NCI-H2107 treated with DMSO at 0.1 percent for 48 hours (cell line): ENCODE results near the gene ADAD2.

Experiments used
- DNase-seq: peaks from one replicate; lab custom pipeline; 2025; ENCODE audit not compliant: unreplicated experiment; lab: John Stamatoyannopoulos, UW

ADAD2 gene

GRCh38 chr16:84220851-84221250, 29.9 kb downstream of the ADAD2 start:
- DNase-seq = no peak

- DNase-seq = no peak
Measured at GRCh38 chr16:84223456-84223855, 32.5 kb downstream of the ADAD2 start.

- no peak for DNase-seq
Measured at GRCh38 chr16:84224554-84224953, 33.6 kb downstream of the ADAD2 start.

- no peak for DNase-seq
Measured at GRCh38 chr16:84225126-84225525, 34.2 kb downstream of the ADAD2 start.

GRCh38 chr16:84225571-84225970, 34.6 kb downstream of the ADAD2 start:
- DNase-seq = no peak

GRCh38 chr16:84226026-84226425, 35.1 kb downstream of the ADAD2 start:
- DNase-seq = no peak

GRCh38 chr16:84227548-84227947, 36.6 kb downstream of the ADAD2 start:
- no peak for DNase-seq

GRCh38 chr16:84228256-84228838, 37.4 kb downstream of the ADAD2 start:
- no peak for DNase-seq

GRCh38 chr16:84229471-84229870, 38.5 kb downstream of the ADAD2 start:
- no peak for DNase-seq

- DNase-seq = no peak
Measured at GRCh38 chr16:84232060-84232459, 41.1 kb downstream of the ADAD2 start.

- no peak for DNase-seq
Measured at GRCh38 chr16:84232969-84233368, 42.0 kb downstream of the ADAD2 start.

GRCh38 chr16:84233748-84234147, 42.8 kb downstream of the ADAD2 start:
- DNase-seq = no peak

GRCh38 chr16:84234321-84235241, 43.6 kb downstream of the ADAD2 start:
- DNase-seq = no peak

- no peak for DNase-seq
Measured at GRCh38 chr16:84236671-84237070, 45.7 kb downstream of the ADAD2 start.

GRCh38 chr16:84237994-84238750, 47.2 kb downstream of the ADAD2 start:
- DNase-seq = no peak

GRCh38 chr16:84239141-84239769, 48.3 kb downstream of the ADAD2 start:
- no peak for DNase-seq

GRCh38 chr16:84239909-84240308, 49.0 kb downstream of the ADAD2 start, which contains the start of gene KCNG4:
KCNG4 (minus strand) TSS chr16:84240012; CDS start chr16:84237485, 2,527 bp downstream.
- DNase-seq = no peak

GRCh38 chr16:84240455-84240854, 49.5 kb downstream of the ADAD2 start:
- no peak for DNase-seq

- DNase-seq = no peak
Measured at GRCh38 chr16:84241778-84242177, 50.8 kb downstream of the ADAD2 start.

GRCh38 chr16:84242839-84243238, 51.9 kb downstream of the ADAD2 start:
- DNase-seq = no peak

GRCh38 chr16:84243732-84244131, 52.8 kb downstream of the ADAD2 start:
- DNase-seq = no peak
